ENCODE measurements around the gene NHLRC1. TPM values are rescaled to one million over a fixed set of nuclear protein-coding genes. Genes with fewer than 3 reads are reported as not detected.

The NHLRC1 gene
- total and polyA plus RNA-seq, 2 of the 13 experiments (the other 11 are each of a cell fraction or from before 2014, with no cell fraction given) = 0.04 to 0.11 TPM

DNA sequence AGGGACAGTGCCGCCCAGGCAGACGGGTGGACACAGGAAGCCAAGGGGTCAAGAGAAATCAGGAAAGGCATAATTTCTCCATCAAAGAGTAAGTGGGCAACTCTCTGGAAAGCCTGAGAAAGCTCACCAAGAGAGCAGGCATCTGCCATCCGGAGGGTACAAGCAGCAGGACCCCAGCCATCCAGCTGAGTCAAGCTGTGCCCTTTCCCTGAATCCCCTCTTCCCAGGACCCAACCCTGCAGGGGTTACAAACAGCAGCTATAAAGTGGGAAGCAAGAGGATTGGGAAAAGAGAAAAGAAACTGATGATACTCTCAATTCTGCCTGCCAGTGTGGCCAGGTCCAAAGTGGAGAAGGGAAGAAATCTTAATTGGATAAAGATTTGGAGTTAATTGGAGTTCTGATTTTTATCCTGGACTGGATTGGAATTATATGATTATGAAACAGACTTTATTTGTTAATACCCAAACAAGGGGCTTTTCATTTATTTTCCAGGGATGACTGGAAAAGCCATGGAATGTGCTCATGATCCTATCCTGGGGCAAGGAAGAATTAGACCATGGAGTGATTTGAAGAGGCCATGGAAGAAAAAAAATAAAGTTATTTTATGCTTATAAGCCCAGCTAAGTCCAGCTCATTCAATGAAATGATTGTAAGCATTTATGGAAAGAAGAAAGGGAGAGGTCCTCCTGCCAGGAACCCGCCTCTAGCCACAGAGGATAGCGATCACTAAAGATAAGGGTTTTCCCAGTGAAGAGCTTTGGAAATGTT is 34.9 kb downstream of the NHLRC1 start (continued):
- TF ChIP-seq, protein P1, sequence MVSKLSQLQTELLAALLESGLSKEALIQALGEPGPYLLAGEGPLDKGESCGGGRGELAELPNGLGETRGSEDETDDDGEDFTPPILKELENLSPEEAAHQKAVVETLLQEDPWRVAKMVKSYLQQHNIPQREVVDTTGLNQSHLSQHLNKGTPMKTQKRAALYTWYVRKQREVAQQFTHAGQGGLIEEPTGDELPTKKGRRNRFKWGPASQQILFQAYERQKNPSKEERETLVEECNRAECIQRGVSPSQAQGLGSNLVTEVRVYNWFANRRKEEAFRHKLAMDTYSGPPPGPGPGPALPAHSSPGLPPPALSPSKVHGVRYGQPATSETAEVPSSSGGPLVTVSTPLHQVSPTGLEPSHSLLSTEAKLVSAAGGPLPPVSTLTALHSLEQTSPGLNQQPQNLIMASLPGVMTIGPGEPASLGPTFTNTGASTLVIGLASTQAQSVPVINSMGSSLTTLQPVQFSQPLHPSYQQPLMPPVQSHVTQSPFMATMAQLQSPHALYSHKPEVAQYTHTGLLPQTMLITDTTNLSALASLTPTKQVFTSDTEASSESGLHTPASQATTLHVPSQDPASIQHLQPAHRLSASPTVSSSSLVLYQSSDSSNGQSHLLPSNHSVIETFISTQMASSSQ (IDR thresholded peaks at IDR 0.05; ENCODE audit: low read depth) = no peak
- TF ChIP-seq, protein P1 (CRISPR knock-in tag; IDR thresholded peaks at IDR 0.05; ENCODE audit: borderline replicate concordance) = no peak

- no TSS peak for BruUV-seq (replicated peaks)
- Histone ChIP-seq H3K27me3 (ENCODE audit: control insufficient read depth in 1 of 2, insufficient read depth in 2 of 2, low read length in 2 of 2) (no peaks in the 10 kb centered on the region), H3K4me1 (ENCODE audit: insufficient read depth, low read length) (peaks cover 15% of the 10 kb centered on the region), H3K4me3 (replicated peaks in 1 of 3; ENCODE audit: insufficient read depth in 1 of 3, low read depth in 2 of 3, low read length in 3 of 3) (no peak overlapping the region), H3K9ac (ENCODE audit: insufficient read depth, low read depth, low read length) (no peak overlapping the region), H3K27ac (ENCODE audit: extremely low read length, insufficient read depth, low read length) (no peak overlapping the region), H3K4me2 (ENCODE audit: low read depth, low read length) (no peak overlapping the region), H2AFZ (ENCODE audit: low read length) (no peak overlapping the region), H3K9me3 (ENCODE audit: low read length) (no peaks in the 10 kb centered on the region), H4K20me1 (ENCODE audit: insufficient read depth, low read length) (no peaks in the 10 kb centered on the region), H3K79me2 (ENCODE audit: insufficient read depth, low read length) (no peaks in the 10 kb centered on the region), H3K36me3 (replicated peaks in 1 of 2; ENCODE audit: control insufficient read depth in 1 of 2, insufficient read depth in 2 of 2, low read length in 2 of 2) (no peaks in the 10 kb centered on the region)
- intact Hi-C loops (cut with micrococcal nuclease; ENCODE audit: unreplicated experiment) = no loop called here
- in situ Hi-C loops (cut with HindIII; ENCODE audit: extremely low pct_ligation_motif_present, low pct_unique_long_range_greater_than_20kb) = no loop called here
- FAIRE-seq (no peak), ATAC-seq (peak; percentile 97), DNase-seq (ENCODE audit: low spot score) (peak; percentile 89)
- ChIA-PET POLR2A (no interaction called here), CTCF (ENCODE audit: low intra/inter-chr PET ratio, low total read pairs) (no interaction called here)
- 22% methylated on average over 11 of the region's 11 CpGs for WGBS (ENCODE audit: low lambda C conversion rate)
- TF ChIP-seq BORCS8-MEF2B (CRISPR knock-in tag; IDR thresholded peaks at IDR 0.05) = no peak
- TF ChIP-seq RBAK (CRISPR knock-in tag; IDR thresholded peaks at IDR 0.05) = no peak
- TF ChIP-seq ZNF343 (CRISPR knock-in tag; IDR thresholded peaks at IDR 0.05) = no peak
- no peak for TF ChIP-seq ZNF687 (CRISPR knock-in tag; IDR thresholded peaks at IDR 0.05)
- no peak for TF ChIP-seq ZNF230 (CRISPR knock-in tag; IDR thresholded peaks at IDR 0.05)
- TF ChIP-seq CHD2 (IDR thresholded peaks at IDR 0.05; ENCODE audit: low read depth, low read length) = no peak
- TF ChIP-seq ZSCAN22 (CRISPR knock-in tag; IDR thresholded peaks at IDR 0.05) = no peak
- TF ChIP-seq SNRNP70 (IDR thresholded peaks at IDR 0.05; ENCODE audit: low read depth, low read length) = no peak
- peak; percentile 11; the same call in 1 of the 2 replicates for TF ChIP-seq STAG1 (CRISPR knock-in tag; IDR thresholded peaks at IDR 0.05)
- TF ChIP-seq KLF13 (CRISPR knock-in tag; IDR thresholded peaks at IDR 0.05) = no peak
- 0 out of 4 replicates have a peak, but pooled peaks of 1 of the 2 experiments have one; percentile 14 for TF ChIP-seq MAFK (conservative IDR thresholded peaks at IDR 0.05 in 1 of 2, IDR thresholded peaks at IDR 0.05 in 1 of 2; ENCODE audit: low read length in 2 of 2)
These were observed 41.3 kb downstream of the NHLRC1 start for GRCh38 chr6:18081025-18081668.
